ENCODE results near the gene GLE1.

- TF ChIP-seq L3MBTL2 (conservative IDR thresholded peaks at IDR 0.05) (no peak), CTBP1 (IDR thresholded peaks at IDR 0.05; ENCODE audit: borderline replicate concordance) (no peak)
These were observed 49.2 kb downstream of the GLE1 start for GRCh38 chr9:128553728-128554127.
